Measurements from ENCODE around the gene C2orf81.

GRCh38 chr2:74407682-74408081 is 13.7 kb downstream of the C2orf81 start:
- TF ChIP-seq CTCF (IDR thresholded peaks at IDR 0.05; ENCODE audit: insufficient read depth, low read length): no peak
- no peak for TF ChIP-seq POLR2AphosphoS5 (IDR thresholded peaks at IDR 0.05; ENCODE audit: low read depth)
- no peak for TF ChIP-seq REST (IDR thresholded peaks at IDR 0.05; ENCODE audit: insufficient replicate concordance, low read depth)
- TF ChIP-seq SPI1 (IDR thresholded peaks at IDR 0.05; ENCODE audit: borderline replicate concordance, low read depth): no peak

Measured in HL-60 (cell line).